NCI-H82 (cell line): ENCODE results near the gene CSNK1D.

Experiments
- DNase-seq: peaks from one replicate; lab custom pipeline; 2025; lab: John Stamatoyannopoulos, UW

The CSNK1D gene

DNA sequence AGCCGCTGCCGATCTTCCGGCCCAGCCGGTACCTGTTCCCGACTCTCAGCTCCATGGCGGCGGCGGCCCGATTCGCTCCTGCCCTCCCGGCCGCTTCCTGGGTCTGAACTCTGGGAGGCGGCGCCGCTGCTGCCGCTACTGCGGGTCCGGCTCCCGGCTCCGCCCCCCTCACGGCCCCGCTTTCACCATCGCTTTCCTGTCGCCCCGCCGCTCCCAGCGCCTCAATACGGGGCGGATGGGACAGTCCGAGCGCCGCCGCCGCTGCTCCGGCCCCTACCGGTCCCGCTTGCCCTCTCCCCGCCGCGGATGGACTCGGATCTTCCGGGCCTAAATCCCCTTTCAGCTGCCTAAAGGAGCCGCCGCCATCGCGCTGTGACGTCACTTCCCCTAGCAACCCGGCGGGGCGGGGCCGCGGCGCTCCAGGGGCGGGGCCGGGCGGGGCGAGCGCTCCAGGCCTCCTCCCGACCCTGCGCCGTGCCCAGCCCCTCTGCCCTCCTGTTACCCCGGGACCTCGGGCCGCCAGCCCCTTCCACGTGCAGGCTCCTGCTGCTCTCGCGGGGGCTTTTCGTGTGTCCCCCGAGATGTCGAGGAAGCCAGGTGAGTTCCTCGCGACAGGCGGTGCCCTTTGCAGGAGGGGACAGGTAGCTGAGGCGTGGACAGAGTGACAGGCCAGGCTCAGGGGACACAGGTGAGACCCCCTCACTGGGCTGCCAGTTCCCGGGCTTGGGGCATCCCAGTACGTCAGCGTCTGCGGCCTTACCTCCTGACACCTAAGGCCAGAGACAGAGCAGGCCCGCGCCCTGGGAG is at the start of gene CSNK1D:
Gene CSNK1D, minus strand, starts transcription at position 374 of the 807 bp plus-strand sequence. Its CDS starts 319 bp downstream, at position 55.
- DNase-seq, result peak; percentile 95

DNA sequence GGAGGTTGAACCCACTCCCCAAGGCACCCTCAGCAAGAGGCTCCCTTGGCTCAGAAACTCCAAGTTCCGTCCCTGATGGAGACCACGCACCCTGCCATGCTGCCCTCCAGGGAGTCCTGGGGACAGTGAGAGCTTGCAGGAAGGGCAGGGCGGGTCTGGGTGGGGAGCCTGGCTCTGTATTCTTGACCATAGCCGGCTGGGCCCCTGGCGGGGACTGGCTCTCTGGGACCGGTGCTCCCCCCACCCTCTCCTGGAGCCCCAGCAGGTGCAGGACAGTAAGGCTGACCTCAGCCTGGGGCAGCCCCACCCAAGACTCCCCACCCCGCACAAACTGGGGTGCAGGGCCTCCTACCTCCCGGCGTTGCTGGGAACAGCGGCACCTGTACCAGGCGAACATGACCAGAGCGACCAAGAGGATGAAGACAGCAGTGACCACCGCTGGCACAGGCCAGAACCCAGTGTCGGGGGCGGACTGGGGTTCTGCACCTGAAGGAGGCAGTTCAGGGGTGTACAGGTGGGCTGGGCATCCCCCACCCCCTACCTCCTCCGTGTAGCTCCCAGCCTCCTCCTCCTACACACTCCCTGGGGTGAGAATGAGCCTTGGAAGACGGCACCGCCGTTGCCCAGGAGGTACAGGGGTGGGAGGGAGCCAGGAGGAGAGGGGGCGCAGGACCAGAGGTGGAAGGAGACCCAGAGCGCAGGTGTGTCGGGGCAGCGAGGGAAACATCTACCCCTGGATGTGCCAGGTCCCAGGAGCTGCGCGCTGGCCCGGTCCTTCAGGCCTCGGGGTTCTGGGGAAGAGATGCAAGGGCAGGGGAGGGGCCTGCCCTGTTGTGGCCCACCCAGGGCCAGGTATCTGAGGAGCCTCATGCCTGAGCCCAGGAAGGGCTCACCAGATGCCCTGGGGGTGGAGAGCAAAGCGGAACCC is 49.3 kb upstream of the CSNK1D start:
- DNase-seq, result no peak

- no peak for DNase-seq
Measured at GRCh38 chr17:82321947-82322466, 48.5 kb upstream of the CSNK1D start.

- peak; percentile 52 for DNase-seq
Measured at GRCh38 chr17:82320956-82321927, 47.7 kb upstream of the CSNK1D start.

DNA sequence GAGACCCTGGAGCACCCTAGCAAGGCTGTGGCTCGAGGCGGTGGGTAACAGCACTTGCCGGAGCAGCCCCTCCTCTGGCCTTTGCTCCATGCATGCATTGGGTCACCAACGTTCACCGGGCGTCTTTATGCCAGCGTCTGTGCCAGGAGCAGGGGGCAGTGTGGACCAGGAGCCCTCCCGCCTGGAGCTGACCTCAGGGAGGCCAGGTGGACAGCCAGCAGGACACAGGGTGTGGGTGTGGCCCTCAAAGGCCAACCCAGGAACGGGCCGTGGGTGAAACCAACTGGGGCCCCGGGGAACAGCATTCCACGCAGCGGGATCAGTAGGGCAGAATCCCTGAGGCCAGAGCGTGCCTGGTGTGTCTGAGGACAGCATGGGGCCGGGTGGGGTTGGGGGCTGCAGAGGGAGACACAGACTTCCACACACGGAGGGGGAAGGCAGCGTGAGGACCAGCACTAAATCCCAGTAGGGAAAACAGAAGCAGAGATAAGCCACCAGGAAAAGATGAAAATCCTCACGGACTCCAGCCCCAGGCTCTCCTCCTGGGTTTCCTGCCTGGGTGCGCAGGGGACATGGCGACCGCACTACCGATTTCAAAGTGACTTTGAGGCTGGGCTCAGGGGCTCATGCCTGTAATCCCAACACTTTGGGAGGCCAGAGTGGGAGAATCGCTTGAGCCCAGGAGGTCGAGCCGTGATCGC is 46.8 kb upstream of the CSNK1D start:
- DNase-seq, result peak; percentile 25

- DNase-seq, result no peak
Measured at GRCh38 chr17:82319619-82320062, 46.1 kb upstream of the CSNK1D start.

GRCh38 chr17:82318772-82319606 is 45.5 kb upstream of the CSNK1D start:
- DNase-seq, result no peak

- no peak for DNase-seq
Measured at GRCh38 chr17:82318169-82318498, 44.6 kb upstream of the CSNK1D start.

DNA sequence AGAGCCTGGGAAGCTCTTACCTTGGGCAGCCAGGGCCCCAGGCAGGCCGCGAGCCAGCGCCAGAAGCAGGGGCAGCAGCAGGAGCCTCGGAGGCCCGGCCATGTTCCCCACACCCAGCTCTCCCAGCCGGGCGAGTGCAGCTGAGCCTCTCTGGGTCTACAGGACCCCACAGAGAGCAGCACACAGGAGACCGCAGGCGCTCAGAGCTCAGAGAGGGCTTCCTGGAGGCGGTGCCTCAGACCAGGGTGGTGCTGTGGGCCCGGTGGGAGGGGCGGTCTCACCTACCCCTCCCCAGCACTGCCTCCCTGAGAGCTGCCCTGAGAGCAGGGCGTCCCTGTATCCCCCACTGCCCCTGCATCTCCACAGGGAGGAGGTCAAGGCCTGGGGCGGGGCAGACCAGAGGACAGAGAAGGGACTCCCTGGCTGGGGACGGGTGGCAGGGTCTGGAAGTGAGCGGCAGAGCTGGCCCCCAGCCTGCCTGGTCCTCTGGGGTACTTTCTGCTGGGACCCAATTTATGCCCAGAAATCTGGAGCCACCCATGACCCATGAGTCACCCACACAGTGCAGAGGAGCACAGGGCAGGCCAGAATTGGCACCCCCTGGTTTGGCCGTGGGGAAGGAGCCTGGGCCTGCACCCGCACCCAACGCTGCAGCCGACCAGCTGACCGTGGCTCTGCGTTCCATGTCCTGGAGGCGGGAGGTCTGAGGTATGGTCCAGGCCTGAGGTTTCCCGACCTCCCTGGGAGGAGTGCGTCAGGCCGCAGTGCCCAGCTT is 44.1 kb upstream of the CSNK1D start, which contains the start of gene CD7:
Gene CD7, minus strand, starts transcription at position 215 of the 775 bp plus-strand sequence. Its CDS starts 113 bp downstream, at position 102.
- no peak for DNase-seq

GRCh38 chr17:82316651-82317393 is 43.3 kb upstream of the CSNK1D start:
- DNase-seq, result no peak

- no peak for DNase-seq
Measured at GRCh38 chr17:82315703-82316358, 42.3 kb upstream of the CSNK1D start.

DNA sequence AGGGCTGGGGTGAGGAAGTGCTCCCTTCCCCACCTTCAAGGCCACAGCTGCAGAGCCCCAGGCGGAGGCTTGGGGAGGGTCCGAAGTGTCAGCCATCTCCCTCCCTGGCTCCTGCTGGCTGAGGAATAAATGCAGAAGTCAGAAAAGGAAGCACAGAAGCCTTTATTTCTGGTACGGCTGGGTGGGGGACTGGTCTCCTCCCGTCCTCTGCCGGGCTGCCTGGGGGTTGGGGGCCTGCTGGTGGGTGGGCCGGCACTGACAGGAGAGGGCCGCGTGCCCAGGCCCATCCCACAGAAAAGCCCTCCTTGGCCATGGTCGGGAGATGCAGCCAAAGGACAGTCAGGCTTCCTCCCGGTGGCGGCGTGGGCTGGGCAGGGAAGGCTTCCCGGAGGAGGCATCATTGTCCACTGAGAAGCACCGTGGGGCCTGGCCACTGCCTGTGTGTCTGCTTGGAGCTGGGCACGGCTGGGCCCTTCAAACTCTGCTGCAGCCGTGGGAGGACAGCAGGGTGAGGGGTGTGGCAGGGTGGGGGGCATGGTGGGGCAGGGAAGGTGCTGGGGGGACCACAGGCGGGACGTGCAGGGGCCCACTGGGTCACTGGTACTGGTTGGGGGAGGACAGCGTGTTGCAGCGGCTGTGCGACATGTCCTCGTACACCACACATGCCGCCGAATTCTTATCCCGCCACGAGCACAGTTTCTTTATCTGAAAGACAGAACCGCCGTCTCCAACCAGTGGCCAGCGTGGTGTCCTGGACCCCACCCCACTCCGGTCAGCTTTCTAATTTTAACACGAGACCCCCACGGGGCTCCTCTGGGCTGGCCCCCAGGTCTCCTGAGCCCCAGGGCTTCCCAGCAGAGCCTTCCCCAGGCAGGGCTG is 41.5 kb upstream of the CSNK1D start:
- no peak for DNase-seq

DNA sequence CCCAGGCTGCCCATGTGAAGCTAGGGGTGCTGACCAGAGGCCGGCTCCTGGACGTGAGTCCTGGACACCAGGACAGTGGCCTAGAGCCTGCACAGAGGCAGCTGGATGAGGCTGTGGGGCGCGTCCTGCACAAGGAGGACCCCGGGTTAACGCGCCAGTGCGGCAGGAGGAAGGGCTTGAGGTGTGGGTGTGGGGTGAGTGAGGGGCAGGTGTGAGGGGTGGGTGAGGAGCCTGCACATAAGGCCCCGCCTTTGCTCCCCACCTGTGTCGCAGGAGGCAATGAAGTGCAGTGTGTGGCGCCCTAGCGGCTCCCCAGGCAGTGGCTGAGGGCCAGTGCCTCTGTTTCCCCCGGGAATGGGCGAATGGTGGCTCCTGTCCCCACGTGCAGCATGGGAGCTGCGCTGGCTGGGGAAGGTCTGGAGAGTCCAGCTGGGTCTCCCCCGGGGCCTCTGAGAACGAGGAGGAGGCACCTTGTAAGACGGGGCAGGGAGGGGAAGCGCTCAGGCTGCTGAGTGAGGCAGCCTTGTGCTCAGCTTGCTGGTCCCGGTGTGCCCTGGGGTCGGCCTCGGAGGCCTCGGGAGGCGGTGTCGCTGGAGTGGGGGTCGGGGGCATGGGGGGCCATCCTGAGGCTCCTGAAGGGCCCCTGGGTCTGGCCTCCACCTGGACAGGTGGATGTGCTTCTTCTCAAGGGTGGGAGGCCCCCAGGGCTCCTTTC is 40.7 kb upstream of the CSNK1D start:
- no peak for DNase-seq

GRCh38 chr17:82313195-82314011 is 39.9 kb upstream of the CSNK1D start:
- DNase-seq, result no peak

DNA sequence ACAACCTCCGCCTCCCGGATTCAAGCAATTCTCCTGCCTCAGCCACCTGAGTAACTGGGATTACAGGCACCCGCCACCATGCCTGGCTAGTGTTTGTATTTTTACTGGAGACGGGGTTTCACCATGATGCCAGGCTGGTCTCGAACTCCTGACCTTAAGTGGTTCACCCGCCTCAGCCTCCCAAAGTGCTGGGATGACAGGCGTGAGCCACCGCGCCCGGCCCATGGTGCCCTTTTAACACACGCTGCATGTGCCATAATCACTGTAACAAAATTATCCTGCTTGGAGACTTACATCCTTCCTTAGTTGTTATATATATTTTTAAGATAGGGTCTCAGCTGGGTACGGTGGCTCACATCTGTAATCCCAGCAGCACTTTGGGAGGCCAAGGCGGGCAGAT is 38.5 kb upstream of the CSNK1D start:
- no peak for DNase-seq
